Measurements from ENCODE around the gene HRK.
A peak's percentile ranks its signal among the peaks of the same experiment; 100 is the strongest.

Gene HRK

DNA sequence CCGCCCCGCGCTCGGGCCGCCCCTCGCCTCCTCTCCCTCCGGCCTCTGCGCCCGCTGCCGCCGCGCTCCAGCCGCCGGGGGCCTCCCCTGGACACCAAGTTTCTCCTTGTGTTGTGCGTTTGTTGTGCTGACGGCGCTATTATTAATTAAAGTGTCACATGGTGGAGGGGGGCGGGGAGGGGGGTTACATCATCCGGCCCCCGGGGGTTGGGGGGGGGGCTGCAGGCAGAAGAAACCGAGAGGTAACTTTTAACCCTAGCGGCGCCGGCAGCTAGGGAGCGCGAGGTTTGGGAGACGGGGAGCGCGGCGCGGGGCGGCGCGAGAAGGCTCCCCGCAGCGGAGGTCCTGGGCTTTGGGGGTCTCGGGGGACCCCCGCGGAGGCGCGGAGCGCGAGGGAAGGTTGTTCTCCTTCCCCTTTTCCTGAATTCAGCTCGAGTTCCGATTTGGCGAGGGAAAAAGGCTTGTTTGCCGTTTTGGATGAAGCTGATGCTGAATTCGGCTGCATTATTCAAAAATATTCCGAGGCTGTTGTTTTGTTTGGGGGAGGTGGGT, at the start of gene HRK:
HRK (minus strand) TSS at position 117 of the 552 bp plus-strand sequence. CDS start 134 bp downstream, outside the sequence.
- peak in 1 of 2 experiments; percentile 40 for DNase-seq

DNA sequence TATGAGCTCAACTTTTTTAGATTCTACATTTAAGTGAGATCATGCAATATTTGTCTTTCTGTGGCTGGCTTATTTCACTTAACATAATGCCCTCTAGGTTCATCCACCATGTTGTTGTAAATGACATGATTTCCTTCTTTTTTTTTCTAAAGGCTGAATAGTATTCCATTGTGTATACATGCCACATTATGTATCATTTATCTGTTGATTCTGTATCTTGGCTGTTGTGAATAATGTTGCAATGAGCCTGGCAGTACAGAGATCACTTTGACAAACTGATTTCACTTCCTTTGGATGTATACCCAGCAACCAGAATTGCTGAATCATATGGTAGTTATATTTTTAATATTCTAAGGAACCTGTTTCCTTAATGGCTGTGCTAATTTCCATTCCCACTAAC, 48.6 kb upstream of the HRK start:
- DNase-seq: no peak

DNA sequence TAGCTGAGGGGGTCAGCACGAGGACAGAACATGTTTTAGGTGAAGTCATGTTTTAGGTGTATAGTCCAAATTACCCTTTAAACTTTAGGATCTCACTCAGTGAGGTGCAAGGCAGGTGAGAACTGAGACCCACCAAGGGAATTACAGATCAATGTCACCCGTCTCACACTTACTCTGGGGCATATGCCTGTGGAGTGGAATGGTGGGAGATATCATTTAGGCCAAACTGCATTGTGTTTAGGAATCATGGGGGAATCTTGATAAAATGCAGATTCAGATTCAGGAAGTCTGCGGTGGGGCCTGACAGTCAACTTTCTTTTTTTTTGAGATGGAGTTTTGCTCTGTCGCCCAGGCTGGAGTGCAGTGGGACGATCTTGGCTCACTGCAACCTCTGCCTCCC, 47.3 kb upstream of the HRK start:
- no peak for DNase-seq

GRCh38 chr12:116927244-116927940, 46.2 kb upstream of the HRK start:
- no peak for DNase-seq

DNA sequence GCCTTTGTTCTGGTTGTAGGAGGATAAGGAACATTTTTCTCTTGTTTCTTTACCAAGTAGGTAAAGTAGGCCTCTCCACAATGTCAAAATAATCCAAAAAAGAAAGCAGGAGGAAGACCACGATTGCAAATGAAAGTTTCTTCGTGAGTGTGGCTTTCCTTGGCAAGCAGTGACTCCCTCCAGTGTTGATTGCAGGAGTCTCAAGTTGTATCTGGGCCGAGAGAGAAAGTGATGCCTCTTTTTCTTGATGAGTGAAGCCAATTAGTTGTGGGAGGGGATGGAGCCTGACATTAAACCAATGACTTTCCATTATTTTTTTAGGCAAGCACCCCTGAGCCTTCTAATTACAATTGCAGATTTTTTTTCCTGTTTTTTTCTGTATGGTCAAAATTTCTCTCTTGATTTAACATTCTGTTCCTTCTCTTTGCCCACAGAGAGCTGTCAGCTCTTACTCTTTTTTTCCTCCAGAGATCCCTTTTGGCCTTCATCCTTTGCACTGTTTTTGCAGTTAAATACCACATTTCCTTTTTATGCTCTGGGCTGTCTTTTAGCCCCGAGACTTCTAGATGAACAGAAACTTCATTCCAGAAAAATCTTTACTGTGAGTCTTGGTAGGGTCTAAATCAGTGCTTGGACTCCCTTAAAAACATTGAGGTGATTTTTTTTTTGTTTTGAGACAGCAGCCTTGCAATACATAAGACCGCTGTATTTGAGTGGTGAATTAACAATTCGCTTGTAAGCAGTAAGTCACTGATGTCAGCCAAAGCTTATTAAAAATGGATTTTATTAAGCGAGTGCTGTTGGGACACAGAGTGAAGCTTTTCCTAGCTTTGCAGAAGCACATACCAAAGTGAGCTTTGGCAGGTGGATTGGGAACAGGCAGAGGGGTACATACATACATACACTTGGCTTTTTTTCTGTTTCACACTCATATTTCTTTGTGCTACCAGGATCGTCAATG, 45.3 kb upstream of the HRK start:
- DNase-seq: no peak

- DNase-seq: peak; percentile 16 to 45
Measured at GRCh38 chr12:116924558-116925453, 43.6 kb upstream of the HRK start.

DNA sequence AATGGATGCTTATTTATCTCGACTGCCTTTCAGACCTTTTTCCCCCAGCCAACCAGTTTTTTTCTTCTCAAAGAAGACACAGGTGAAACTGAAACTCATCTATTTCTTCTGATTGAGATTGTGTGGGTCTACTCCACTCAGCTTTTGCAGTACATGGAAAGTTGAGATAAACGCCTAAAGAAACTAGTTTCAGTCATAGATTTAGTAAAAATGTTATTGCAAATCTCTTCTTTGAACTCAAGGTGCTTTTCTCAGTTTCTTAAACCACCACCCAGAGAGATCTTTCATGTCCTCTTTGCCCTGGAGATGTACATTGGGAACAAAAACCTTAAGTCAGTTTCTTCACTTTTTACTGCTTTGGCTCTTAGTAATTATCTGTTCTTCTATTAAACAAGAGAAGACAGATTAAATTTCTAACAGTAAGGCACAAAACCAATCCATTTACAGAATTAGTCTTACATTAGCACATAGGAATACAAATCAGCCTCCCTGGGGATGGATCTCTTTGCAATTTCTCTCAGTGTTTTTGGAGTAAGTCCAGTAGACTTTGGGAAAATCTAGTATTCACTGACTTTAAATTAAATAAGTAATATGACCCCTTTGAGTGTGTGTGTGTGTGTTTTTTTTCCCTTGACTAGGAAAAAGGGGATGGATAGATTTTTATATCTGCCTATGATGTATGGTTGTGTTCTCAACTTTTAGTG, 41.1 kb upstream of the HRK start:
- DNase-seq: no peak

- no peak for DNase-seq
Measured at GRCh38 chr12:116920939-116921338, 39.7 kb upstream of the HRK start.

DNA sequence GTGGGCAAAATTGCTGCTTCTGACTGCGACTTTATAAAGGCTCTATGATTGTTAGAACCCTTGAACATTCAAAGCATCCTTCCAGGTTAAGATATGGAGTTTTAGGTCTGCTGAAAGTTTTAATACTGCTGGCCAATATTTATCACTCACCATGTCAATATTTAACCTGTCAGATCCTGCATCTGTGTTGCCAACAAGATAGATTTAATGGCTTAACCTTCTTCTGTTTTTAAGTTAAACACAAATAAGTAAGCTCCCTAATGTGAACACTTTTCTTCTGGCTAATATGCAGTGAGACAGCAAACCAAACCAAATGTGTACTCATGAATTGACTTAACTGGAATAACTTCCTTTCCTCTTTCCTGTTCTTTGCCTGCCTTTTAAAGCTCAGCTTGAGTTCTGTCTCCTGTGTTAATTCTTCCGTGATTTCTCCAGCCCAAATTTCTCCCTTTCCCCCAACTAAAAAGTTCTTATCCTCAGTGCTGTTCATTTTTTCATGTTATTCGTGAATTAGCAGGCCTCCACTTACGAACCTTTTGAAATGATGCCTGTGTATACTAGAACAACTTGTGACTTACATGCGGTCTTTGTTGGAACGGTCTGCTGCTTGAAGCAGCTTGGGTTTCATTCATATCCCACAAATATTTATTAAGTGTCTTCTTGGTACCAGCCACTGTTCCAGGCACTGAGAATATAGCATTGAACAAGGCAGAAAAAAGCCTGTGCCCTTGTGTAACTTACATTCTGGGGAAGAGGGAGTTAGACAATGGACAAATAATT, 38.7 kb upstream of the HRK start:
- no peak for DNase-seq

DNA sequence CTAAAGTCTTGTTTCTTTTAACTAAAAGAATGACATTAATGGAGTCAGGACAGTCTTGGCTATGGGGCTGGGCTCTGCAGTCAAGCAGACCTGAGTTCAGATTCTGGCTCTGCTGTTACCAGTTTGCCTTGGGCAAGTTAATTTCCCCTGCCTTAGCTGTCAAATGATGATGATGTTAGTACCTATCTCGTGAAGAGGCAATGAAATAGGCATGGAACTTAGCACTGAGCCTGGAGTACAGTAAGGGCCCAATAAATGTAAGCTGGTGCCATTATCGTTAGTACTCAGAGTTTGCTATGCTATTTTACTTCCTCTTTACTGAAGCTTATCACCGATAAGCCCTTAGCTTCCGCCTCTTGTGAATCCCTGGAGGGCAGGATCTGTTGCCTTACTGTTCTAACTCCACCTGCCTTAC, 38.0 kb upstream of the HRK start:
- DNase-seq: no peak

- no peak for DNase-seq
Measured at GRCh38 chr12:116918464-116918863, 37.2 kb upstream of the HRK start.

GRCh38 chr12:116916714-116917114, 35.5 kb upstream of the HRK start:
- peak in 1 of 2 experiments; percentile 51 for DNase-seq

DNA sequence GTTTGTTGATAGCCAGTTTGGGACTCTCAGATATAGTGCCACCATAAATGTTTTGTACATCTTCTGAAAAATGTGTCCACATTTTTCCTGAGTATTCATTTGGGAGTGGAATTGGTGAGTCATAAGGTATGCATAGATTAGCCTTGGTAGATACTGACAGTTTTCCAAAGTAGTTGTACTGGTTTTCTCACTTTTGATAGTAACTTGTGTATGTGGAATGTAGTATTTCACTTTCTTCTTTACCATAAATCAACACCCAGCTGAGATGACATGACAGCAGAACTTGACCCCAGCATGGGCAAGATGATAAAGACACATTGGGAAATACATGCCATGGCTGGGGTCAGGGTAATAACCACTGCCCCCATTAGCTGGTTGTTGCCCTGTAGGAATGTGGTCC, 34.9 kb upstream of the HRK start:
- DNase-seq: peak in 1 of 2 experiments; percentile 33

- no peak for DNase-seq
Measured at GRCh38 chr12:116915326-116915725, 34.1 kb upstream of the HRK start.

GRCh38 chr12:116910645-116911451, 29.6 kb upstream of the HRK start, which contains the start of gene FBXW8:
FBXW8 (plus strand) TSS chr12:116910950; CDS start chr12:116911038, 88 bp downstream.
- DNase-seq: peak; percentile 44 to 75

DNA sequence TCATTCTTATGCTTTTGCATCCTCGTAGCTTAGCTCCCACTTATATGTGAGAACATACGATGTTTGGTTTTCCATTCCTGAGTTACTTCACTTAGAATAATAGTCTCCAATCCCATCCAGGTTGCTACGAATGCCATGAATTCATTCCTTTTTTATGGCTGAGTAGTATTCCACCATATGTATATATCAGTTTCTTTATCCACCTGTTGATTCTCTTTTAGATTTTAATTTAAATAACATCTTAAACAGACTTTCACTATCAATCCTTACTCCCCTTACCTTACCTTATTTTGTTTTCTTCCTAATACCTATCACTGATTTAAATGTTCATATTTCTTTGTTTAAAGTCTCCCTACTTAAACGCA, 29.0 kb upstream of the HRK start:
- DNase-seq: no peak

DNA sequence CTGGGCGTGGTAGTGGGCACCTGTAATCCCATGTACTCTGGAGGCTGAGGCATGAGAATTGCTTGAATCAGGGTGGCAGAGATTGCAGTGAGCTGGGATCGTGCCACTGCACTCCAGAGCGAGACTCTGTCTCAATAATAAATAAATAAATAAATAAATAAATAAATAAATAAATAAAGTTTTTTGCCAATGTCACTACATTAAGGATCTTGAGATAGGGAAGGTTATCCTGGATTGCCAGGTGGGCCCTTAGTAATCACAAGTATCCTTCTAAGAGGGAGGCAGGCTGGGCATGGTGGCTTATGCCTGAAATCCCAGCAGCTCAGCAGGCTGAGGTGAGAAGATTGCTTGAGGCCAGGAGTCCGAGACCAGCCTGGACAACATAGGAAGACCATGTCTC, 25.0 kb upstream of the HRK start:
- no peak for DNase-seq

DNA sequence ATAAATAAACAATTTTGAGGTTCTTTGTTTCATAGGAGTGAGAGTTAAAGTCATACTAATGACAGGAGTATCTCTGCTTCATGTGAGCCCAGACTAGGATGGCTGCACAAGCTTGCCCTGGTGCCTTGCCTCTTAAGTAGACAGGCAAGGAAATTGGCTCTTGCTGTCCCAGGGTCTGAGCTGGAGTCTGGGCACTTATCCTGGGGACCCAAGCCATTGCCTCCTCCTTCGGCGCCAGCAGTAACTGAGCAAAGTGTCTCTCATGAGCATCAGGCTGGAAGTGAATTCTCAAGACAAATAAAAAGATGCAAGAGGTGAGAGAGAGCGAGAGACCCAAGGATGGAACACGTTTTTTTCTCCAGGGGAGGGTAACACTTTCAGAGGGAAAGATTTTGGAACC, 22.6 kb upstream of the HRK start:
- DNase-seq: no peak

DNA sequence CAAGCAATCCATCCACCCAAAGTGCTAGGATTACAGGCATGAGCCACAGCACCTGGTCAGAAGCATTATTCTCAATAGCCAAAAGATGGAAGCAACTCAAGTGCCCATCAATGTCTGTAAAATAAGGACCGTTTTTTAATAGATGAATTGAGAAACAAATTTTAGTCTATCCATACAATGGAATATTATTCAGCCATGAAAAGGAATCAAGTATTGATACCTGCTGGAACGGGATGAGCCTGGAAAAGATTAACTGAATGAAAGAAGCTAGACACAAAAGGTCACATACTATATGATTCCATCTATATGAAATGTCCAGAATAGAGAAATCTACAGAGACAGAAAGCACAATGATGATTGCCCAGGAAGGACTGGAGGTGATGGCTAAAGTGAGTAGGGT, 20.4 kb upstream of the HRK start:
- no peak for DNase-seq

DNA sequence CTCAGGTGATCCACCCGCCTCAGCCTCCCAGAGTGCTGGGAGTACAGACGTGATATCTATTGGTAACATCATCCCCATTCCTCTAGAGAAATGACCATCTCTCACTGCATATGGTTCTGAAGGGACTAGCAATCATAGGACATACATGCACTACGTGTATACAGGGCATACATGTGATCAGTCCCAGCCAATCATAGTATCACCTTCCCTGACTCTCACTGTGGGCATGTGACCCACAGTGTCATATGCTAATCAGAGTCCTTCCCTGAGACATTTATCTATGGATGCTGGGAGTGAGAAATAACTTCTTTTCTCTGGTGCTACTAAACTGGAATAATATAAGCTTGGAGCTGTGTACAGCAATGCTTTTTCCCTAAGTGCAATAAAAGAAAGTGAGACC, 17.4 kb upstream of the HRK start:
- DNase-seq: no peak

Data from SW 1271 (cell line).